ENCODE measurements around the gene PACSIN1. TPM values are rescaled to one million over a fixed set of nuclear protein-coding genes. Genes with fewer than 3 reads are reported as not detected.

Gene PACSIN1
- polyA plus RNA-seq, 1 donor from 2014 or later: 3.1 TPM

DNA sequence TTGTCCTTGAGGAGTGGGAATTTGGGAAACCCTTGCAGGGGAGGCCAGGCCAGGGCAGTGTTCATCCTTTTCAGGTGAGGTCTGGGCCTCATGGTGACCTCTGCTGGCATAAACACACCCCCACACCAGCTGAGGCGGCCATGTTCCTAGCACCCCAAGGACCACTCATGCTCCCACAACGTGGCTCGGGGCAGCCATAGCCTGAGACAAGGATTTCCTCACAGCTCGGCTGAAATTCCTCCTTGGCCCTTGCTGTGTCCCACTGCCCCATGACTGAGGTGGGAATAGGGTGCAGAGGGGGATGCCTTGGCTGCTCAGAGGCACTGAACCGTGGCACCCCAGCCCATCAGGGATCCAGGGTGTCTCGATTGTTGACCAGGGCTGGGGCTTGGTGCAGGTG lies 117.6 kb downstream of the PACSIN1 start:
- H3K9me2 ChIP-seq (ENCODE audit: insufficient read depth, low read length): no peaks in the 10 kb centered on the region
- H3K36me3 ChIP-seq (ENCODE audit: insufficient read depth, low read length): no peaks in the 10 kb centered on the region
- no peak for TF ChIP-seq POLR2AphosphoS5 (IDR thresholded peaks at IDR 0.05)
- no peak for TF ChIP-seq EP300 (conservative IDR thresholded peaks at IDR 0.05; ENCODE audit: poor library complexity, severe bottlenecking)
- no peak for TF ChIP-seq SMC3 (conservative IDR thresholded peaks at IDR 0.05; ENCODE audit: poor library complexity)
- no peak for TF ChIP-seq TAF1 (IDR thresholded peaks at IDR 0.05; ENCODE audit: low read depth)
- TF ChIP-seq RAD21 (conservative IDR thresholded peaks at IDR 0.05): no peak
- TF ChIP-seq, protein P1, sequence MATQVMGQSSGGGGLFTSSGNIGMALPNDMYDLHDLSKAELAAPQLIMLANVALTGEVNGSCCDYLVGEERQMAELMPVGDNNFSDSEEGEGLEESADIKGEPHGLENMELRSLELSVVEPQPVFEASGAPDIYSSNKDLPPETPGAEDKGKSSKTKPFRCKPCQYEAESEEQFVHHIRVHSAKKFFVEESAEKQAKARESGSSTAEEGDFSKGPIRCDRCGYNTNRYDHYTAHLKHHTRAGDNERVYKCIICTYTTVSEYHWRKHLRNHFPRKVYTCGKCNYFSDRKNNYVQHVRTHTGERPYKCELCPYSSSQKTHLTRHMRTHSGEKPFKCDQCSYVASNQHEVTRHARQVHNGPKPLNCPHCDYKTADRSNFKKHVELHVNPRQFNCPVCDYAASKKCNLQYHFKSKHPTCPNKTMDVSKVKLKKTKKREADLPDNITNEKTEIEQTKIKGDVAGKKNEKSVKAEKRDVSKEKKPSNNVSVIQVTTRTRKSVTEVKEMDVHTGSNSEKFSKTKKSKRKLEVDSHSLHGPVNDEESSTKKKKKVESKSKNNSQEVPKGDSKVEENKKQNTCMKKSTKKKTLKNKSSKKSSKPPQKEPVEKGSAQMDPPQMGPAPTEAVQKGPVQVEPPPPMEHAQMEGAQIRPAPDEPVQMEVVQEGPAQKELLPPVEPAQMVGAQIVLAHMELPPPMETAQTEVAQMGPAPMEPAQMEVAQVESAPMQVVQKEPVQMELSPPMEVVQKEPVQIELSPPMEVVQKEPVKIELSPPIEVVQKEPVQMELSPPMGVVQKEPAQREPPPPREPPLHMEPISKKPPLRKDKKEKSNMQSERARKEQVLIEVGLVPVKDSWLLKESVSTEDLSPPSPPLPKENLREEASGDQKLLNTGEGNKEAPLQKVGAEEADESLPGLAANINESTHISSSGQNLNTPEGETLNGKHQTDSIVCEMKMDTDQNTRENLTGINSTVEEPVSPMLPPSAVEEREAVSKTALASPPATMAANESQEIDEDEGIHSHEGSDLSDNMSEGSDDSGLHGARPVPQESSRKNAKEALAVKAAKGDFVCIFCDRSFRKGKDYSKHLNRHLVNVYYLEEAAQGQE (IDR thresholded peaks at IDR 0.05; ENCODE audit: borderline replicate concordance): no peak
- no peak for TF ChIP-seq MXI1 (conservative IDR thresholded peaks at IDR 0.05; ENCODE audit: poor library complexity, severe bottlenecking)
- TF ChIP-seq, protein P2, sequence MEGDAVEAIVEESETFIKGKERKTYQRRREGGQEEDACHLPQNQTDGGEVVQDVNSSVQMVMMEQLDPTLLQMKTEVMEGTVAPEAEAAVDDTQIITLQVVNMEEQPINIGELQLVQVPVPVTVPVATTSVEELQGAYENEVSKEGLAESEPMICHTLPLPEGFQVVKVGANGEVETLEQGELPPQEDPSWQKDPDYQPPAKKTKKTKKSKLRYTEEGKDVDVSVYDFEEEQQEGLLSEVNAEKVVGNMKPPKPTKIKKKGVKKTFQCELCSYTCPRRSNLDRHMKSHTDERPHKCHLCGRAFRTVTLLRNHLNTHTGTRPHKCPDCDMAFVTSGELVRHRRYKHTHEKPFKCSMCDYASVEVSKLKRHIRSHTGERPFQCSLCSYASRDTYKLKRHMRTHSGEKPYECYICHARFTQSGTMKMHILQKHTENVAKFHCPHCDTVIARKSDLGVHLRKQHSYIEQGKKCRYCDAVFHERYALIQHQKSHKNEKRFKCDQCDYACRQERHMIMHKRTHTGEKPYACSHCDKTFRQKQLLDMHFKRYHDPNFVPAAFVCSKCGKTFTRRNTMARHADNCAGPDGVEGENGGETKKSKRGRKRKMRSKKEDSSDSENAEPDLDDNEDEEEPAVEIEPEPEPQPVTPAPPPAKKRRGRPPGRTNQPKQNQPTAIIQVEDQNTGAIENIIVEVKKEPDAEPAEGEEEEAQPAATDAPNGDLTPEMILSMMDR (IDR thresholded peaks at IDR 0.05; ENCODE audit: poor library complexity, severe bottlenecking): no peak
- no peak for TF ChIP-seq EZH2 (IDR thresholded peaks at IDR 0.05; ENCODE audit: borderline replicate concordance, insufficient read depth, low read length, poor library complexity, severe bottlenecking)
- H3K4me3 ChIP-seq (ENCODE audit: low read length): no peak overlapping the region
- H2AFZ ChIP-seq (ENCODE audit: low read depth, low read length): no peak overlapping the region
- no peaks in the 10 kb centered on the region for H4K20me1 ChIP-seq (ENCODE audit: insufficient read depth)
- H3F3A ChIP-seq (ENCODE audit: insufficient read depth, low read length, poor library complexity, severe bottlenecking): no peaks in the 10 kb centered on the region
- H3K9ac ChIP-seq (ENCODE audit: low read length): no peak overlapping the region
- no peak overlapping the region for H3K27ac ChIP-seq (ENCODE audit: low read length)
- H3K27me3 ChIP-seq (ENCODE audit: insufficient read depth, low read depth, low read length): no peaks in the 10 kb centered on the region
- H3K79me2 ChIP-seq (replicated peaks; ENCODE audit: insufficient read depth, low read length): no peaks in the 10 kb centered on the region
- H3K4me2 ChIP-seq (ENCODE audit: low read length): no peak overlapping the region
- no peaks in the 10 kb centered on the region for H3K9me3 ChIP-seq (ENCODE audit: low read length)

DNA sequence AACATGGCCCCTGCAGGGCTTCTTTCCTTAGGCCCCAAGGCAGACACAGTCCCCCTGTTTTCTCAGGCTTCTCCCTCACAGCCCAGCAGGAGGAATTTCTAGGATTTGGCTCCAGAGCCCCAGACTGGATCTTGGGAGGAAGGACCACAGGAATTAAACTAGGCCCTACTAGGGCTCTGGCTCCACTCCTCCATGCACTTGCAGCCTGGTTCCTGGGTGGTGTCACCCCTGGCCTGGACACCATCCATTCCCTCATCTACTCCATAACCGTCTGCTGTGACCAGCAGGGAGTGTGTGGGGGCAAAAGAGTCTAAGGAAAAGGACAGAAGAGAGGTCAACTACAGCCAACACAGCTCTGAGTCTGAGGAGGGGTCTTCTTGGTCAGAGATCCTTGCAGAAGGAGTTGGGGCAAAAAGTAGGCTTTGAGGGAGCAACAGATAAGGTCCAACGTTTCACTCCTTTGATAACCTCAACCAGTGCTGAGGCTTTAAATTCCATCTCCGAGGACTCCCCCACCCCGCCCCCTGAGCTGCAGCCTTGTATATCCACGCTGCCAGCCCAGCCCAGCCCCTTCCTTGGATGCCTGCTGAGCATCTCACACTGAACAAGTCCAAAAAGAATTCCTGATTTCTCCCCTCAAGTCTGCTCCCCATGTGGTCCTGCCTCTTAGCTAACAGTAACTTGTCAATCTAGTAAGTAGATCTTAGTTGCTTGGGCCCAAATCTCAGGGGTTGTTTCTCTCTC lies 118.2 kb downstream of the PACSIN1 start:
- H3K27ac ChIP-seq (ENCODE audit: low read length): no peak overlapping the region
- no peak overlapping the region for H2AFZ ChIP-seq (ENCODE audit: low read depth, low read length)
- no peaks in the 10 kb centered on the region for H3F3A ChIP-seq (ENCODE audit: insufficient read depth, low read length, poor library complexity, severe bottlenecking)
- H3K4me2 ChIP-seq (ENCODE audit: low read length): no peak overlapping the region
- no peak overlapping the region for H3K4me3 ChIP-seq (ENCODE audit: low read length)
- H3K9ac ChIP-seq (ENCODE audit: low read length): no peak overlapping the region
- H3K27me3 ChIP-seq (ENCODE audit: insufficient read depth, low read depth, low read length): no peaks in the 10 kb centered on the region
- H3K9me3 ChIP-seq (ENCODE audit: low read length): no peaks in the 10 kb centered on the region
- TF ChIP-seq TAF1 (IDR thresholded peaks at IDR 0.05; ENCODE audit: low read depth): no peak
- no peak for TF ChIP-seq MXI1 (conservative IDR thresholded peaks at IDR 0.05; ENCODE audit: poor library complexity, severe bottlenecking)
- TF ChIP-seq EP300 (conservative IDR thresholded peaks at IDR 0.05; ENCODE audit: poor library complexity, severe bottlenecking): no peak
- TF ChIP-seq EZH2 (IDR thresholded peaks at IDR 0.05; ENCODE audit: borderline replicate concordance, insufficient read depth, low read length, poor library complexity, severe bottlenecking): no peak
- no peak for TF ChIP-seq SMC3 (conservative IDR thresholded peaks at IDR 0.05; ENCODE audit: poor library complexity)
- TF ChIP-seq, protein P1 (IDR thresholded peaks at IDR 0.05; ENCODE audit: borderline replicate concordance): no peak
- no peak for TF ChIP-seq POLR2AphosphoS5 (IDR thresholded peaks at IDR 0.05)
- TF ChIP-seq RAD21 (conservative IDR thresholded peaks at IDR 0.05): no peak
- H3K9me2 ChIP-seq (ENCODE audit: insufficient read depth, low read length): no peaks in the 10 kb centered on the region
- H3K36me3 ChIP-seq (ENCODE audit: insufficient read depth, low read length): no peaks in the 10 kb centered on the region
- no peaks in the 10 kb centered on the region for H4K20me1 ChIP-seq (ENCODE audit: insufficient read depth)
- no peaks in the 10 kb centered on the region for H3K79me2 ChIP-seq (replicated peaks; ENCODE audit: insufficient read depth, low read length)
